Measurements from ENCODE around the gene ATP2B2.

ATP2B2 gene

GRCh38 chr3:10468613-10469354, 36.6 kb downstream of the ATP2B2 start:
- no peak for FAIRE-seq

- no peak for FAIRE-seq
Measured at GRCh38 chr3:10467904-10468612, 37.3 kb downstream of the ATP2B2 start.

- FAIRE-seq = no peak
Measured at GRCh38 chr3:10467204-10467603, 38.2 kb downstream of the ATP2B2 start.

- no peak for FAIRE-seq
Measured at GRCh38 chr3:10466186-10466585, 39.2 kb downstream of the ATP2B2 start.

- no peak for FAIRE-seq
Measured at GRCh38 chr3:10465161-10465560, 40.2 kb downstream of the ATP2B2 start.

GRCh38 chr3:10463533-10464434, 41.6 kb downstream of the ATP2B2 start:
- no peak for FAIRE-seq

- no peak for FAIRE-seq
Measured at GRCh38 chr3:10462641-10463532, 42.5 kb downstream of the ATP2B2 start.

GRCh38 chr3:10460951-10461545, 44.3 kb downstream of the ATP2B2 start:
- no peak for FAIRE-seq

- FAIRE-seq = no peak
Measured at GRCh38 chr3:10459954-10460754, 45.2 kb downstream of the ATP2B2 start.

GRCh38 chr3:10457560-10457959, 47.8 kb downstream of the ATP2B2 start:
- FAIRE-seq = no peak

GRCh38 chr3:10456981-10457380, 48.4 kb downstream of the ATP2B2 start:
- FAIRE-seq = no peak

- FAIRE-seq = no peak
Measured at GRCh38 chr3:10455545-10455914, 49.9 kb downstream of the ATP2B2 start.

GRCh38 chr3:10454907-10455544, 50.4 kb downstream of the ATP2B2 start:
- FAIRE-seq = no peak

- no peak for FAIRE-seq
Measured at GRCh38 chr3:10453431-10454163, 51.8 kb downstream of the ATP2B2 start.

GRCh38 chr3:10450494-10451440, 54.6 kb downstream of the ATP2B2 start:
- no peak for FAIRE-seq

GRCh38 chr3:10449436-10449835, 56.0 kb downstream of the ATP2B2 start:
- no peak for FAIRE-seq

- no peak for FAIRE-seq
Measured at GRCh38 chr3:10448544-10448943, 56.8 kb downstream of the ATP2B2 start.

GRCh38 chr3:10447527-10448260, 57.7 kb downstream of the ATP2B2 start:
- no peak for FAIRE-seq
